ENCODE measurements around the gene CBX4. TPM values are rescaled to one million over a fixed set of nuclear protein-coding genes. Genes with fewer than 3 reads are reported as not detected.

The CBX4 gene
- total RNA-seq, 1 experiment from 2014 or later, result 6.2 TPM

GRCh38 chr17:79784353-79785016 is 54.8 kb downstream of the CBX4 start:
- H2BK5ac ChIP-seq (ENCODE audit: insufficient read length, low read length), result no peak overlapping the region
- H3K23me2 ChIP-seq (ENCODE audit: insufficient read length, low read depth, low read length, poor library complexity, severe bottlenecking), result peaks cover under 1% of the 10 kb centered on the region
- H3K27me3 ChIP-seq (ENCODE audit: insufficient read depth, low read length), result peaks cover 10% of the 10 kb centered on the region; the same call in 1 of the 2 replicates
- no peak overlapping the region for H3K56ac ChIP-seq (ENCODE audit: insufficient read length, low read depth, low read length)
- peaks cover 3% of the 10 kb centered on the region for H3K79me1 ChIP-seq (ENCODE audit: insufficient read depth, low read depth, low read length, poor library complexity, severe bottlenecking)
- H2BK15ac ChIP-seq (ENCODE audit: low read depth, low read length), result no peak overlapping the region
- no peak overlapping the region for H2BK12ac ChIP-seq (ENCODE audit: insufficient read length, low read depth, low read length)
- no peak overlapping the region for H3K4ac ChIP-seq (ENCODE audit: low read depth, low read length)
- H4K20me1 ChIP-seq (ENCODE audit: control insufficient read depth, insufficient read depth, insufficient read length), result peaks cover 9% of the 10 kb centered on the region
- no peak overlapping the region for H3K23ac ChIP-seq (ENCODE audit: insufficient read length, low read depth, low read length)
- no peak overlapping the region for H2BK120ac ChIP-seq (ENCODE audit: low read depth, low read length, poor library complexity, severe bottlenecking)
- no peak overlapping the region for H3K4me3 Mint-ChIP-seq
- no peak overlapping the region for H3K4me2 ChIP-seq (ENCODE audit: insufficient read depth, insufficient read length, low read length)
- no peak overlapping the region for H3K14ac ChIP-seq (ENCODE audit: insufficient read depth, low read length)
- TF ChIP-seq CTCF (conservative IDR thresholded peaks at IDR 0.05), result no peak
- peaks cover 10% of the 10 kb centered on the region for H3K4me1 ChIP-seq (ENCODE audit: insufficient read depth, low read length)
- H3K27me3 Mint-ChIP-seq (ENCODE audit: low read depth), result peaks cover 40% of the 10 kb centered on the region
- 0 out of 2 replicates have a peak, but pooled peaks cover 2% of the 10 kb centered on the region for H3K79me2 ChIP-seq (ENCODE audit: insufficient read depth, low read length)
- DNase-seq, result no peak
- H3K27ac Mint-ChIP-seq, result no peak overlapping the region
- H2BK20ac ChIP-seq (ENCODE audit: low read depth, low read length, poor library complexity, severe bottlenecking), result no peak overlapping the region
- H3K9me3 ChIP-seq (ENCODE audit: control insufficient read depth, low read depth, low read length), result no peaks in the 10 kb centered on the region
- no peak overlapping the region for H2AK5ac ChIP-seq (ENCODE audit: insufficient read length, low read length)
- no peak overlapping the region for H3K27ac ChIP-seq (ENCODE audit: insufficient read length, low read depth, low read length)
- WGBS (ENCODE audit: extremely low coverage, insufficient read length, low lambda C conversion rate), result no CpG with 5 or more reads among the region's 31 CpGs
- H4K8ac ChIP-seq (replicated peaks; ENCODE audit: insufficient read length, low read depth, low read length), result no peak overlapping the region
- no peak overlapping the region for H3T11ph ChIP-seq (ENCODE audit: low read length)
- H3K9me3 Mint-ChIP-seq, result no peaks in the 10 kb centered on the region
- no peak overlapping the region for H3K9ac ChIP-seq (ENCODE audit: extremely low read depth, insufficient read length, low read length)
- H4K91ac ChIP-seq (ENCODE audit: insufficient read length, low read depth, low read length), result no peak overlapping the region
- no peak overlapping the region for H4K5ac ChIP-seq (ENCODE audit: insufficient read length, low read depth, low read length)
- H3K36me3 Mint-ChIP-seq (ENCODE audit: insufficient read depth in 1 of 3, low read depth in 3 of 3), result peaks cover 40 to 62% (median 57%) of the 10 kb centered on the region in 3 experiments
- H3K18ac ChIP-seq (ENCODE audit: insufficient read length, low read depth, low read length), result no peak overlapping the region
- no peak overlapping the region for H2AFZ ChIP-seq (ENCODE audit: low read length)
- peaks cover 42 to 53% of the 10 kb centered on the region in 2 experiments for H3K4me1 Mint-ChIP-seq

All from H9 (cell line).